Coronary artery (tissue), 2 donors: ENCODE measurements around the gene TBC1D21.

Experiments used
- DNase-seq: peaks from one replicate; pipeline ENCODE4 v3.0.0-alpha.2; 2017; ENCODE audit warnings: low spot score
- H3K27ac ChIP-seq, 2 donors: fragments of 200-600 bp; sonication (generic); one replicate each; pipeline ENCODE4 v1.5.1; 2016 to 2019
- H3K4me3 ChIP-seq: fragments of 200-600 bp; sonication (generic); 2 replicates; pipeline ENCODE4 v1.5.1; 2016; ENCODE audit warnings: mild to moderate bottlenecking, moderate library complexity
- TF ChIP-seq, protein P1 (sequence below): fragments of 200-600 bp; sonication (generic); IDR thresholded peaks from one replicate; pipeline ENCODE4 v1.5.1; 2019; ENCODE audit warnings: antibody characterized with exemption

The TBC1D21 gene

GRCh38 chr15:73881579-73882320 is 8.4 kb downstream of the TBC1D21 start:
- no peak overlapping the region for H3K4me3 ChIP-seq
- peak; percentile 50 for DNase-seq
- H3K27ac ChIP-seq = no peak overlapping the region
- TF ChIP-seq, protein P1, sequence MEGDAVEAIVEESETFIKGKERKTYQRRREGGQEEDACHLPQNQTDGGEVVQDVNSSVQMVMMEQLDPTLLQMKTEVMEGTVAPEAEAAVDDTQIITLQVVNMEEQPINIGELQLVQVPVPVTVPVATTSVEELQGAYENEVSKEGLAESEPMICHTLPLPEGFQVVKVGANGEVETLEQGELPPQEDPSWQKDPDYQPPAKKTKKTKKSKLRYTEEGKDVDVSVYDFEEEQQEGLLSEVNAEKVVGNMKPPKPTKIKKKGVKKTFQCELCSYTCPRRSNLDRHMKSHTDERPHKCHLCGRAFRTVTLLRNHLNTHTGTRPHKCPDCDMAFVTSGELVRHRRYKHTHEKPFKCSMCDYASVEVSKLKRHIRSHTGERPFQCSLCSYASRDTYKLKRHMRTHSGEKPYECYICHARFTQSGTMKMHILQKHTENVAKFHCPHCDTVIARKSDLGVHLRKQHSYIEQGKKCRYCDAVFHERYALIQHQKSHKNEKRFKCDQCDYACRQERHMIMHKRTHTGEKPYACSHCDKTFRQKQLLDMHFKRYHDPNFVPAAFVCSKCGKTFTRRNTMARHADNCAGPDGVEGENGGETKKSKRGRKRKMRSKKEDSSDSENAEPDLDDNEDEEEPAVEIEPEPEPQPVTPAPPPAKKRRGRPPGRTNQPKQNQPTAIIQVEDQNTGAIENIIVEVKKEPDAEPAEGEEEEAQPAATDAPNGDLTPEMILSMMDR = no peak

DNA sequence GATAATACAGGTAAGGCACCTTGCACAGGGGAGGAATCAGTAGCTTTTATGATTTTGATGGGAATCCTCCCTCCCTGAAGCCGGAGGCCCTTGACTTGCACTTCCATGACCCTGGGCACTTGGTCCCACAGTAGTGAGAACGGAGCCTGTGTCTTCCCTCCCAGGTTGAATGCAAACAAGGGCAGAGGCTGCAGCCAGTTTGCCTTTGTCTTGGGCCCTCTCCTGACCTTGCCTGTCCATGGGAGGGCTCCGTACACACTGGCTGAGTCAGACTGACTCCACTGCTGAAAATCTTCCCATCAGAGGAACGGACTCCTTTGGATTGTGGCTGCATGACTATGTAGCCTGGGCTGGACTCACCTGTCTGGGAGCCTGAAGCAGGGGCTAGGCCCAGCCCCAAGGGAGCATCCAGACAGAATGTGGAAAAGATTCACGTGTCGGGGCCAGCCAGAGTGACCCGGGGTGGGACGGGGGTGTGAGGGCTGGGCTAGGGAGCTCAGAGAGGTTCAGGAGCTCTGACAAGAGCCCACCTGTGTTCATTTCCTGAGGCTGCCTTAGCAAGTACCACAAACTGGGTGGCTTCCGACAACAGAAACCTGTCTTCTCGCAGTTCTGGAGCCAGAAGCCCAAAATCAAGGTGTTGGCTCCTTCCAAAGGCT is 9.5 kb downstream of the TBC1D21 start:
- DNase-seq = peak; percentile 43
- Histone ChIP-seq H3K27ac (no peak overlapping the region), H3K4me3 (no peak overlapping the region)
- TF ChIP-seq, protein P1 = no peak

GRCh38 chr15:73884159-73884558 is 10.8 kb downstream of the TBC1D21 start:
- peak; percentile 45 for DNase-seq

DNA sequence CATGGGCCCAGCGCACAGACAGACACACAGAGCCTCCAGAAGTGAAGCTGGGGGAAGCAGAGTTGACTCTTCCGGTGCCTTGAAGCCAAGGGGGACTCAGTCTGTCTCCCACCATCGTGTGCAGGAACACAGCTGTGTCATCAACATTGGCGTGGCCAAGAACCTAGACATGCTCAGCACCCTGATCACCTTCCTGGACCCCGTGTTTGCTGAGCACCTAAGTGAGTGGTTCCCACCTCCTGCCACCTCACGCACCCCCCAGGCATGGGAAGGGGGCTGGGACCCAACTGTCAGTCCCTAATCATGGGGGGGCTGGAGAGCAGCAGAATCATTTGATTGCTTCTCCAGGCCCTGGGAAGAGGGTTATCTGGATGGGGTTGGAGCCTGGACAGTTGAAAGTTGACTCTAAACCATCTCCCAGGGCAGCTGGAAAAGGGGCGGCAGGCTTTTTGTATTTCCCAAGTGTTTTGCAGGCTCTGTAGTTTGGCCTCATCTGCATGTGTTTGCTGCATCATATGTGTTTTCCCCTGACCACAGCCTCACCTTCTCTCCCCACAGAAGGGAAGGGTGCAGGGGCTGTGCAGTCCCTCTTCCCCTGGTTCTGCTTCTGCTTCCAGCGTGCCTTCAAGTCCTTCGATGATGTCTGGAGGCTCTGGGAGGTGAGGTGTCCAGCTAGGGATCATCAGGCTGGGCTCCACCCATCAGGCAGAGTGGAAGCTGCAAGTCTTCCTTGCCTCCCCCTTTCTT is 12.8 kb downstream of the TBC1D21 start:
- peak; percentile 36 for DNase-seq
- TF ChIP-seq, protein P1 = no peak
- Histone ChIP-seq H3K4me3 (no peak overlapping the region), H3K27ac (no peak overlapping the region)

More at GRCh38 chr15:73884159-73884558, 10.8 kb downstream of the TBC1D21 start:
- TF ChIP-seq, protein P1 = no peak
- Histone ChIP-seq H3K27ac (no peak overlapping the region), H3K4me3 (no peak overlapping the region)

- H3K4me3 ChIP-seq = no peak overlapping the region
- DNase-seq = peak; percentile 28
- TF ChIP-seq, protein P1 = no peak
- no peak overlapping the region for H3K27ac ChIP-seq
Observed at GRCh38 chr15:73886717-73887345, 13.5 kb downstream of the TBC1D21 start.

GRCh38 chr15:73887481-73887880 is 14.1 kb downstream of the TBC1D21 start:
- TF ChIP-seq, protein P1 = no peak
- DNase-seq = peak; percentile 57
- Histone ChIP-seq H3K27ac (no peak overlapping the region), H3K4me3 (no peak overlapping the region)
